GM23338 (cell line): ENCODE results near the gene PDE1A.

Experiments
- CREB1 ChIP-seq: fragments of 250-450 bp; sonication (Bioruptor Pico); IDR thresholded peaks from 2 replicates; pipeline ENCODE4 v1.5.0; 2020; ENCODE audit warnings: low read depth, mild to moderate bottlenecking, moderate library complexity
- ETS1 ChIP-seq: IDR thresholded peaks from 2 replicates; pipeline ENCODE4 v1.6.1; 2016; ENCODE audit warnings: antibody characterized with exemption
- EZH2 ChIP-seq: fragments of 200-600 bp; sonication (generic); IDR thresholded peaks from one replicate; pipeline ENCODE4 v1.8.0; 2017; ENCODE audit warnings: antibody characterized with exemption, mild to moderate bottlenecking, low read depth; ENCODE audit not compliant: unreplicated experiment
- EZH2phosphoT487 ChIP-seq: fragments of 200-600 bp; sonication (generic); IDR thresholded peaks from one replicate; pipeline ENCODE4 v1.8.1; 2018; ENCODE audit warnings: antibody characterized with exemption; ENCODE audit not compliant: unreplicated experiment
- NANOG ChIP-seq: IDR thresholded peaks from 2 replicates; pipeline ENCODE4 v1.6.1; 2016; ENCODE audit warnings: antibody characterized with exemption, borderline replicate concordance
- POLR2AphosphoS5 ChIP-seq: IDR thresholded peaks from 2 replicates; pipeline ENCODE4 v1.6.1; 2016; ENCODE audit warnings: antibody characterized with exemption, low read depth
- STAT1 ChIP-seq: IDR thresholded peaks from one replicate; pipeline ENCODE4 v1.6.1; 2016; ENCODE audit warnings: antibody characterized with exemption; ENCODE audit not compliant: unreplicated experiment
- ZNF331 ChIP-seq: fragments of 250-450 bp; sonication (Bioruptor Pico); IDR thresholded peaks from 2 replicates; pipeline ENCODE4 v1.5.0; 2020; ENCODE audit warnings: low read depth, mild to moderate bottlenecking, moderate library complexity
- TF ChIP-seq, protein P1 (sequence below), 2 experiments: fragments of 200-600 bp in 1 of 2; sonication (generic) in 1 of 2; conservative IDR thresholded peaks; 2 replicates each; pipeline versions ENCODE4 v1.5.1 to v1.6.1; 2016 to 2017; ENCODE audit warnings: antibody characterized with exemption in 2 of 2, low read depth in 2 of 2, mild to moderate bottlenecking in 2 of 2, moderate library complexity in 1 of 2
- TF ChIP-seq, protein P2 (sequence below): IDR thresholded peaks from one replicate; pipeline ENCODE4 v1.6.1; 2018; ENCODE audit warnings: antibody characterized with exemption; ENCODE audit not compliant: unreplicated experiment

DNA sequence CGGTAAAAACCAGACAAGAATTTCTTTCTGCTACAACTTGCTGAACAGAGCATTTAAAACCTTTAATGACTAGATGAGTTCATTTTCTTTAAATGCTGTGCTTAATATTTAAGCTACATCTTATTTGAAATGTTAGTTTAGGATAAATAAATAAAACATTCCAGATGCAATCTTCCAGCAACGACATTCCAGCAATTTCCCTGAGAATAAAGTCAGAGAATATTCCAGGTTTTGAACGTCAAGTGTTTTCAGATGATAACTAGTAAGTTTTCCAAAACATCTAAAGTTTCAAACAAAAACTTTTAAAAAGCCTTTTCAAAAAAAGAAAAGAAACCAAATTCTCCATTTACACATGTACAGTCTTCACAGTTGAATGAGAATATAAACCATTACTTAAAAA is 336.4 kb downstream of the PDE1A start:
- TF ChIP-seq, protein P1, sequence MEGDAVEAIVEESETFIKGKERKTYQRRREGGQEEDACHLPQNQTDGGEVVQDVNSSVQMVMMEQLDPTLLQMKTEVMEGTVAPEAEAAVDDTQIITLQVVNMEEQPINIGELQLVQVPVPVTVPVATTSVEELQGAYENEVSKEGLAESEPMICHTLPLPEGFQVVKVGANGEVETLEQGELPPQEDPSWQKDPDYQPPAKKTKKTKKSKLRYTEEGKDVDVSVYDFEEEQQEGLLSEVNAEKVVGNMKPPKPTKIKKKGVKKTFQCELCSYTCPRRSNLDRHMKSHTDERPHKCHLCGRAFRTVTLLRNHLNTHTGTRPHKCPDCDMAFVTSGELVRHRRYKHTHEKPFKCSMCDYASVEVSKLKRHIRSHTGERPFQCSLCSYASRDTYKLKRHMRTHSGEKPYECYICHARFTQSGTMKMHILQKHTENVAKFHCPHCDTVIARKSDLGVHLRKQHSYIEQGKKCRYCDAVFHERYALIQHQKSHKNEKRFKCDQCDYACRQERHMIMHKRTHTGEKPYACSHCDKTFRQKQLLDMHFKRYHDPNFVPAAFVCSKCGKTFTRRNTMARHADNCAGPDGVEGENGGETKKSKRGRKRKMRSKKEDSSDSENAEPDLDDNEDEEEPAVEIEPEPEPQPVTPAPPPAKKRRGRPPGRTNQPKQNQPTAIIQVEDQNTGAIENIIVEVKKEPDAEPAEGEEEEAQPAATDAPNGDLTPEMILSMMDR (conservative IDR thresholded peaks at IDR 0.05; ENCODE audit: low read depth in 2 of 2) = no peak
- TF ChIP-seq EZH2 (no peak), STAT1 (no peak), EZH2phosphoT487 (no peak), POLR2AphosphoS5 (no peak), ZNF331 (CRISPR knock-in tag) (no peak), CREB1 (no peak), NANOG (no peak), ETS1 (no peak)
- TF ChIP-seq, protein P2, sequence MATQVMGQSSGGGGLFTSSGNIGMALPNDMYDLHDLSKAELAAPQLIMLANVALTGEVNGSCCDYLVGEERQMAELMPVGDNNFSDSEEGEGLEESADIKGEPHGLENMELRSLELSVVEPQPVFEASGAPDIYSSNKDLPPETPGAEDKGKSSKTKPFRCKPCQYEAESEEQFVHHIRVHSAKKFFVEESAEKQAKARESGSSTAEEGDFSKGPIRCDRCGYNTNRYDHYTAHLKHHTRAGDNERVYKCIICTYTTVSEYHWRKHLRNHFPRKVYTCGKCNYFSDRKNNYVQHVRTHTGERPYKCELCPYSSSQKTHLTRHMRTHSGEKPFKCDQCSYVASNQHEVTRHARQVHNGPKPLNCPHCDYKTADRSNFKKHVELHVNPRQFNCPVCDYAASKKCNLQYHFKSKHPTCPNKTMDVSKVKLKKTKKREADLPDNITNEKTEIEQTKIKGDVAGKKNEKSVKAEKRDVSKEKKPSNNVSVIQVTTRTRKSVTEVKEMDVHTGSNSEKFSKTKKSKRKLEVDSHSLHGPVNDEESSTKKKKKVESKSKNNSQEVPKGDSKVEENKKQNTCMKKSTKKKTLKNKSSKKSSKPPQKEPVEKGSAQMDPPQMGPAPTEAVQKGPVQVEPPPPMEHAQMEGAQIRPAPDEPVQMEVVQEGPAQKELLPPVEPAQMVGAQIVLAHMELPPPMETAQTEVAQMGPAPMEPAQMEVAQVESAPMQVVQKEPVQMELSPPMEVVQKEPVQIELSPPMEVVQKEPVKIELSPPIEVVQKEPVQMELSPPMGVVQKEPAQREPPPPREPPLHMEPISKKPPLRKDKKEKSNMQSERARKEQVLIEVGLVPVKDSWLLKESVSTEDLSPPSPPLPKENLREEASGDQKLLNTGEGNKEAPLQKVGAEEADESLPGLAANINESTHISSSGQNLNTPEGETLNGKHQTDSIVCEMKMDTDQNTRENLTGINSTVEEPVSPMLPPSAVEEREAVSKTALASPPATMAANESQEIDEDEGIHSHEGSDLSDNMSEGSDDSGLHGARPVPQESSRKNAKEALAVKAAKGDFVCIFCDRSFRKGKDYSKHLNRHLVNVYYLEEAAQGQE = no peak
